Smooth muscle cell of the umbilical artery (primary cell): ENCODE results near the gene PIK3C2G. TPM values are rescaled to one million over a fixed set of nuclear protein-coding genes. Genes with fewer than 3 reads are reported as not detected.

Experiments
- total RNA-seq: library from RNA; depleted of rRNA; stranded (reverse); fragments of >200 nt; gene quantifications from 2 replicates; pipeline ENCODE4 v1.2.3, GENCODE V29; 2014

PIK3C2G gene
- not detected in 2 replicates for total RNA-seq

GRCh38 chr12:18261273-18261672, at the start of gene PIK3C2G:
TSS of gene PIK3C2G (plus strand) at chr12:18261518. CDS start at chr12:18282082, 20,564 bp downstream.

Other genes starting within 250 kb of the PIK3C2G start
- gene RERGL, start 171.3 kb upstream of the PIK3C2G start, total RNA-seq = not detected in 2 replicates